NCI-H1436 (cell line): ENCODE measurements around the gene HSD17B7.
A peak's percentile ranks its signal among the peaks of the same experiment; 100 is the strongest.
"Not testable (repeated sequence)": the region's sequence is repeated elsewhere in the genome, so short reads cannot be mapped to it uniquely, and the experiment has no call there.

Experiments
- DNase-seq: peaks from one replicate; lab custom pipeline; 2025; lab: John Stamatoyannopoulos, UW

Gene HSD17B7, protein sequence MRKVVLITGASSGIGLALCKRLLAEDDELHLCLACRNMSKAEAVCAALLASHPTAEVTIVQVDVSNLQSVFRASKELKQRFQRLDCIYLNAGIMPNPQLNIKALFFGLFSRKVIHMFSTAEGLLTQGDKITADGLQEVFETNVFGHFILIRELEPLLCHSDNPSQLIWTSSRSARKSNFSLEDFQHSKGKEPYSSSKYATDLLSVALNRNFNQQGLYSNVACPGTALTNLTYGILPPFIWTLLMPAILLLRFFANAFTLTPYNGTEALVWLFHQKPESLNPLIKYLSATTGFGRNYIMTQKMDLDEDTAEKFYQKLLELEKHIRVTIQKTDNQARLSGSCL

DNA sequence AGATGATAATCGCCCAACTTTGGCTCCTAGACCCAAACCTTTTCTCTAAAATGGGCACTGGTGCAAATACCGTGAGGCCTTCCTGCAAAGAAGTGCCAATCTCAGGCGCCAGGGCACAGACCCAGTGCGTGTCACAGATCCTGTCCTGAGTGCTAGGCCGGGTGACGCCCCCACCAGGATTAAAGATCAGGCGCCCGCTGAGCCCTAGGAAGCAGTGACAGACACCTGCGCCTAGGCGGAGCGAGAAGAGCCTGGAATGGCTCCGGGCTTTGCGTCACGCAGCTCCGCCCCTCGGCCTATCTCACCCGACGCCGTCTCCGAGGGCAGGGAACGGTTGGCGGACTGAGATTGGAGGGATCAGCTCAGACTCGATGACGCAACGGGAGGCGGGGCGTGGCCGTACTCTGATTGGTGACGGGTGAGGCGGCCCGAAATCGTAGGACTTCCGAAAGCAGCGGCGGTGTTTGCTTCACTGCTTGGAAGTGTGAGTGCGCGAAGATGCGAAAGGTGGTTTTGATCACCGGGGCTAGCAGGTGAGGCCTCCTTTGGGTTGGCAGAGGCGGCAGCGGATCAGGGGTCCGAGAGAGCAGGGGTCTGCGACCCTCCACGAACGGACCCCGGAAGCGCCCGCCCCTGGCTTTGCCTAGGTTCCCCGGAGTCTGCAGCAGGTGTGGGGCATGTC, at the start of gene HSD17B7:
Gene HSD17B7 (plus strand): TSS at position 400 of the 682 bp plus-strand sequence. CDS start 99 bp downstream, at position 499.
- peak; percentile 81 for DNase-seq

DNA sequence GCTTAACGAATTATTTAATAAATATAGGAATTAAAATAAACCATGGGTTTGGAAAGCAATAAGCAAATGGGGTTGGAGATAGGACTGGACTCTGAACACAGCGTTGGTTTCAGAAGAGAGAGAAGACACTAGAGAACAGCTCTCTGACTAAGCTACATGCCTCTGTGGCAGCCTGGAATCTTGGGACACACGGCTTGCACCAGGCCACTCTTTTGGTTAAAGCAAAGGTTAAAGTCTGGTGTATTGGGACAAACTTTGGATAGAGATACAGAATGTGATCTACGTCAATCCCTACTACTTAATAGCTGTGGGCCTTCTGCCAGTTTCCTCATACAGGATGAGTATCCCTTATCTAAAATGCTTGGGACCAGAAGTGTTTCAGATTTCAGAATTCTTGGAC, 49.7 kb upstream of the HSD17B7 start:
- no peak for DNase-seq

DNA sequence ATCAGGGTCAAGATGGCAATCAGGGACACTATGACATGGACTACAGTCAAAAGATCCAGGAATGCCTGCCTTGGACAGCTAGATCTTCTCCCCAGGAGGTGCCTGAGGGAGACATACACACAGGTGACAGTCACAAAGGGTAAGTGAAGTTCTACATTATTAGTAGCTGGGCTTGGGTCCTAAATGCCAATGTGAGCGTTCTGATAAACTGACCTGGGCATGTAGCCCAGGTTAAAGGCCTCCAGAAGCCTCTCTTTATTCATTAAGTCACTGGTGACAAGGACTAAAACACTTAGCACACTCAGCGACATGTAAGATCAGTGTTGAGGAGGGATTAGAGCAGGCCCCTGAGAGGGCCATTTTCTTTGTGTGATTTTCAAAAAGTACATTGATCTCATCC, 48.9 kb upstream of the HSD17B7 start:
- DNase-seq, result no peak

DNA sequence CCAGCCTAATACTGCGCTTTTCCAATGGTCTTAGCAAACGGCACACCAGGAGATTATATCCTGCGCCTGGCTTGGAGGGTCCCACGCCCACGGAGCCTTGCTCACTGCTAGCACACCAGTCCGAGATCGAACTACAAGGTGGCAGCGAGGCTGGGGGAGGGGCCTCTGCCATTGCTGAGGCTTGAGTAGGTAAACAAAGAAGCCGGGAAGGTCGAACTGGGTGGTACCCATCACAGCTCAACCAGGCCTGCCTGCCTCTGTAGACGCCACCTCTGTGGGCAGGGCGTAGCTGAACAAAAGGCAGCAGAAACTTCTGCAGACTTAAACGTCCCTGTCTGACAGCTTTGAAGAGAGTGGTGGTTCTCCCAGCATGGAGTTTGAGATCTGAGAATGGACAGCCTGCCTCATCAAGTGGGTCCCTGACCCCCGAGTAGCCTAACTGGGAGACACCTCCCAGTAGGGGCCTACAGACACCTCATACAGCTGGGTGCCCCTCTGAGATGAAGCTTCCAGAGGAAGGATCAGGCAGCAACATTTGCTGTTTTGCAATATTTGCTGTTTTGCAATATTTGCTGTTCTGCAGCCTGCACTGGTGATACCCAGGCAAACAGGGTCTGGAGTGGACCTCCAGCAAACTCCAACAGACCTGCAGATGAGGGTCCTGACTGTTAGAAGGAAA, 44.1 kb upstream of the HSD17B7 start:
- DNase-seq, result not testable (repeated sequence)

DNA sequence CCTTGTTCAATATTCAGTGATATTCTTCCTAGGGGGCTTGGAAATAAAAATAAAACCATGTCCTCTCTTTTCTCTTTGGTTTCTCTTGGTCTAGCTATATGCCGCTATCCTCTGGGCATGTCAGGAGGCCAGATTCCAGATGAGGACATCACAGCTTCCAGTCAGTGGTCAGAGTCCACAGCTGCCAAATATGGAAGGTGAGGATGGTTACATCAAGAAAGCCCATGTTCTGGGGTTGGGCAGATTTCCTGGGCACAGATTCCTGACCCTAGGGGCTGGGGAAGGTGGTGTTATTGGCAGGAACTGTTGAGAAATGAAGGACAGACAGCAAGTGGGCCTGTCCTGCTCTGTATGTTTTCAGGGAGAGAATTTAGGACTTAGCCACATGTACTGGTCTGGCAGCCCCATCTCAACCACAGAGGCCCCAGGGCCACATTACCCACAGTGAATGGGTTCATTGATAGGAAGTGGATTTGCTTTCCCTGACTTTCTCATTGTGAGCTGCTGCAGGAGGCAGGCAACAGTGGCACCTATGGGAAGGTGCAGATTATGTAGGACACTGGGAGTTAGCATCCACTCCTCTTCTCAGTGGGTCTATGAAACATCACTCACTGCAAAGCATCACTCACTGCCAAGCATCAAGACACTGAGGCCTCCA, 37.4 kb upstream of the HSD17B7 start:
- no peak for DNase-seq

DNA sequence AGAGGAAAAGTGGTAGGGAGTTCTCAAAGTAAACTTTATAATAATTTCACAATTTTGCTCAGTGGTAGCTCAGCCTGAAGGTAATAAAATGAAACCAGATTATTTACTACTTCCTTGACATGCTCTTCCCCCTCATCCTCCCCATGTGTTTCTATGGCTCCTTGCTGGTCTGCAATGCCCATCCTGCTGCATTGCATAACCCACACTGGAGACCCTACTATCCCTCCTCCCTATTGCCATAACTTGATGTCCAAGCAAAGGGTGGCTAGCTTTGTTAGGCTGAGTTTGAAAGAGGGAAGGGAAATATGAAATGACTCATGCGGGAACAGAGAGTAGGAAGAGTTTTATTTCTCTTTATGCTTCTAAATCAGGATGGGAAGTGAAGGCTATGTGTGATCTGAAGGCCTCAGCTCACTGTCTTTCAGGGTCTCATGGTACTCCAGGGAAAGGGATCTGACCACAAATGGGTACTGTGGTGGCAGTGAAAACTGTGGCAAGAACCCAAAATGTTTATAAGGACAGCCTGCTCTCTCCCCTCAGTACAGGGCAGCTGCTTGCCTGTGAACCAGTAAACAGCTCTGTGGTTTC, 36.4 kb upstream of the HSD17B7 start:
- no peak for DNase-seq

DNA sequence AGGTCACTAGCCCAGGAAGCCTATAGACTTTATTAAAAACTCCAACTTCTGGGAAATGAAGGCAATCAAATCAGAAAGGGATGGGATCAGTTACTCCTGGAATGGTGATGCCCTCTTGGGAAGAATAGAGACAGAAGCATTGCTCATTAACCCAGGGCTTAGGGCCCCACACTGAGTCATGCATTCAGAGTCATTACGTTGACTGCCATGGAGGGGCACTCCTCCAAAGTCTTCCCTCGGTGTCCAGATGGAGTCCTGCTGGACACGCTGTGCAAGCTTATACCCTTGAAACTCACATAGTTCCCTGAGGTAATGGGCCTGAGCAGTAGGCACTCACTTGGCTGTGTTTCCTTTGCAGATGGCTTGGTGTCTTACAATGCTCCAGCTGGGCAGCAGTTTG, 35.2 kb upstream of the HSD17B7 start:
- no peak for DNase-seq

DNA sequence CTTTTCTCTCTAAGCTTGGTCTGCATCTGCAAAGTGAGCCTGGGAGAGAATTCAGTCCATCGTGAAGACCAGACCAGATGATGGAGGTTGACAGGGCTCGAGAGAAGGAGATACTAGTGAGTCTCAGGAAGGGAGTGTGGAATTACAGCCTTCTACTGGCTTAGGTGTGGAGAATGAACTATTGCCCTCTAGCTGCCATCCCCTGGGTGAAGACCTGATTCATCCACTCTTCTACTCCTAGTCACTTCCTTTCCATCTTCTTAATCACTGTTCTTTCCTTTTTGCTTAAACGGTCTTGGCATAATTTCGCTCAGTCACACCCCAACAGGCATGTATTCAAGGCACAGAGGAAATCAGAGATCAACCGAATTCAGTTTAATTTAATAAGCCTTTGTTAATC, 34.0 kb upstream of the HSD17B7 start:
- DNase-seq, result no peak

DNA sequence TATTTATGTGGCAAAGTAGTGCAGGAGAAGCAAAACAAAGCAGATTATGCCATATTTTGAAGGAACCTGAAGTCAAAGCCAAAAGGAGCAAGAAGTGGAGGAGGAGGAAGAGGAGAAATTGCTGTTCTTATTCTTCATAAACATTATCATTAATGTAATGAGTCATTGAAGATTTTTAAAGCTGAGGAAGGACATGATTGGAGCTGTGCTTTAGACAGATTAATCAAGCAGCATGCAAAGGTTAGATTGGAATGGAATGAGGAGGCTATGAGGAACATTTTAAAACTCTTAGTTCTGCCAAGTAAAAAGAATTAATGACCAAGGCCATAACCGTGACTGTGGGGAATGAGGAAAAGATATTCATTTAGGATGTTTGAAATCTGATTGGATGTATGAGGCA, 33.0 kb upstream of the HSD17B7 start:
- no peak for DNase-seq

DNA sequence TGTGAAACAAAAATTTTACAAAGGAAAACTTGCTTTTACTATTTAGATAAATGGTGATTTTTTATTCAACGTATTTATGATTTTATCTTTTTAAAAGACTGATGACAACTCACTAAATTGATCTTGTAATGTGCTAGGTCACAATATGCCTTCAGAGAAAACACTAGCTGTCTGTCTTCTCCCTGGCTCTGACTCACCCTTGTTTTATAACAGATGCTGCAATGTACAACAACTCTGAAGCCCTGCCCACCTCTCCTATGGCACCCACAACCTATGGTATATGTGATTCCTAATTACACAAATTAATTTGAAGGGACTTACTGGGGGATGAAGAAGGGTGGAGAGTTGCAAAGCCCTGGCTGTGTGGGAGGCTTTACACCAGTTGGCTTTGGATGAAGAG, 24.7 kb upstream of the HSD17B7 start:
- DNase-seq, result no peak

DNA sequence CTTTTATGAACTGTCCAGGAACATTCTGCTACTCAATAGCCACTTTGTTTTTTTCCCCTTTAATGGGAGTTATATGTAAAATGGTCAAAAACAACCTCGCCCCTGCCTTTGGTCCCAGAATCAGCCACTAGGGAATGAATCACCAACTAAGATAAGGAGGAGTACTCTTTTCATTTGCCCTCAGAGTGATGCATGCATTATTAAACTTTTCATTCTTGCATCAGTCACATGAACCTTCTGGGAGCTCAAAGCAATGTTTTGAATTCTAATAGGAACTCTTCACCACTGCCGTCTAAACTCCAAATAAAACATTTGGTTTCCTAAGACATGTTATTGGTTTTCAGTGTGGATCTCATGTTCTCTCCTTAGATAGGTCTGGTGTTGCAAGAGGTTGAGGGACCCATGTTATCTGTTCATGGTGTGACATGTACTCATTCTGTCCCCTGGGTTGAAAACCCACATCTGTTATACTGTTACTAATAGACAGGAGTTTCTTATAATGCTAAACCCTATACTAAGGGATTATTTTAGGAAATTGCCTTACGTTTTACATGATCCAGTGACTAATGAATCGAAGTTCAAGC, 17.8 kb upstream of the HSD17B7 start:
- no peak for DNase-seq

DNA sequence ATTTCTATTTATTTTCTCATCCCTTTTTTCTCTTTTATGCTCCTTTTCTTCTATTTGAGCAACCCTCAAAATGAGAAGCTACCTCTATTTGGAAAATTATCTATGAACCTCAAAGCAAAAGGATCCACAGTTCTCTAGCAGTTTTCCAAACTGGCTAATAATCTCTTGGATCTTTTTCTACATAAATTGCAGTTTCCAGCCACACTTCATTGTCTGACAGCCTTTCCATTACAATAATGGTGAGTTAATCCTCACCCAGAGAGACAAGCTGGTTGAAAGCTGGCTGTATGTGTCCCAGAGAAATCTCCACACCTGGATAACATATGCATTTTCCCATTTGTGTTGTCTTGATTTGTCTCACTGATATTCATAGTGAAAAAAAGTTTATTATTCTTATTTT, 16.5 kb upstream of the HSD17B7 start:
- no peak for DNase-seq

DNA sequence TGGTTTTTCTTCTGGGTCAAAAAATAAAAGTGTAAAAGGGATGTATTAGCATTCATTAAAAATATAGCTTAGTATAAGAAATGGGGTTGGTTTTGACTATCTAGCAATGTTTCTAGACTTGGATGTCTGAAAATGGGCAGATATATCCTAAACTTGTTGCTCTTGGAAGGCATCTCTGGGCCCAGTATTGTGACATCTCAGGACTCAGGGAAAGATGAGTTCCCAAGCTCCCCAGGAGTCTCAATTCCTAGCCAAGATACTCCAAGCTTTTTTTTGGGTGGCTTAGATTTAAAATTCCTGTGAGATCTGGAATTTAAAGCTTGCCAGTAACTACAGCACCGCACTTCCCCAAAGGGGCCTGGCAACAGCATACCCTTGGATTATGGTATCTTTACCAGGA, 11.5 kb upstream of the HSD17B7 start:
- DNase-seq, result no peak

DNA sequence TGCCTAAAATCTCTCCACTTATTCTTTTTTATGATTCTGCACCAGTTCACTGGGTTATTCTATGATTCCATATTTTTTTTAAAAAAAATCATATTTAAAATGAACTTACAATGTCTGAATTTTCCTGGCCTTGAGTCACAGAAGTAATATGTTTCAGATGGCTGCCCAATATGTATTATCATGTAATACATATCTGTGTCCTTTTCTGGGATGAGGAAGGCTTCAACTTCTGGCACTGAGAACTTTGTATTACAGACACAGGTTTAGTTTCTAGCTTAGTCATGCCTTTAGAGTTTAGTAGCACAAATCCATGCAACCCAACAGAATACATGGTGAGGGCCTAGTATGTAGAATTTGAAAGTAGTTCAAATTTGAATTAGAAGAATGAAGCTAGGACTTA, 7.8 kb upstream of the HSD17B7 start:
- DNase-seq, result no peak

DNA sequence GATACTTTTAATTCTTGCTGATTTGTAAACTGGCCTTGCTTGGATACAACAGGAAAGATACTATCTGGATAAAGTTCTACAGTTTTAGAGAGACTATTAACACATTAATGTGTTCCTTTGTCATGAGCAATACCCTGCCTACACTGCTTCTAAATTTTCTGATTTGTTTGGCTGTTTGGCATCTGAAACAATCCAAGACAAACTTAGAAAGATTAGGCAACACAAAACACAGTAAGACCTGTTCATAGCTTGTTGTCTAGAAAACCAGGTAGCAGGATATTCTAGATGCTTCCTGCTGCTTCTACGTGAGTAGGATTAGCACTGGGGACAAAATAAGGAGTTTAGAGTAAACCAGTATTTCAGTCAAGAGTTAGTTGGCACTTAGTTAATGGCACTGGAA, 5.6 kb upstream of the HSD17B7 start:
- DNase-seq, result not testable (repeated sequence)

DNA sequence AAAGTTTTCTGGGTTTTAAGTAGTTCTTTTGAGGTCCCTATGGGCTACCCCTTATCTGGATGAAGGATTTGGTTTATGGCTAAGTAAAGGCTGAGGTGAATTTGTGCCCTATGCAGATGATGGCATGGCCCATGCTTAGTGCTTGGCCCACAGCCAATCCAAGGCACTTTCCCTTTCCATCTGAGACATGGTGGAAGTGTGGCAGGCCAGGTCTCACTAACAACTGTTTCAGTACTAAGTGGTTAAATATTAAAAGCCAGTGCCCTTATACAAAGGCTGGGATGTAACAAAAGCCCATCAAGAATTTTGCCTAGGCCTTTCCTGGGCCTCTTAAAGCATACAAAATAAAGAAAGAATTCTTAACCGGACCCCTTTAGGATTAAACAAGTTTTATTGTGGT, 1.7 kb upstream of the HSD17B7 start:
- not testable (repeated sequence) for DNase-seq

DNA sequence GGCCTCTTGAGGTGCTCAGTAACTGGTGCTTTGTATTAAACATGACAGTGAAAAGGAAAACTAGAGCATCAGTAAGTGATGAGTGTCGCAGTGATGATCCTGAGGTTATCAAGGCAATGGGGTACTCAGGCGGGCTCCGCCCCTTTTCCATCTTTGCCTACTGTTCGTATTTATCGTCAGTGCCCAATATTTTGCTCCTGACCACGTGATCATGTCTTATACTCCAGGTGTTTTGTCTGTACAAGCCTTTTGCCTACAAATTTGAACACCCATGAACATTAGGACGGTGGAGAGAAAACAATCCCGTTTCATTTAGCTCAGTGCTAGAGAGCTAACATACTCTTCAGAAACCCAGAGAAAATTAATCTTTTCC, 469 bp downstream of the HSD17B7 start:
- DNase-seq, result peak; percentile 1

DNA sequence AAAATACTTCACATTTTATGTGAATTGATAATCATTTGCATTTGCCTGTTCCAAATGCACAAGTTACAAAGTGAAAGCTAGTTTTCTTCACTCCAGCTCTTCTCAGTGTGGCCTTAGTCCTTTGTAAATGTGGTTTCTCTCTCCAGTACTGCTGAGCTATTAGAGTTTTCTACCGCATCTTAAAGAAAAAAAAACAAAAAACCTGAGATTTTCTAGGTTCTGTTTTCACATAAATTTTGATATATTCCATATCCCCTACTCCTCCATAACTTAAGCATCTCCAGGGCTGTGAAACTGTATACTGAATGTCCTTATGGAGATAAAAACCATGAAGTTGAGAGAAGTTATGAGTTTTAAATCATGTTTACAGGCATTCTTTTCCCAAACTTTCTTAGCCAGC, 3.8 kb downstream of the HSD17B7 start:
- not testable (repeated sequence) for DNase-seq

DNA sequence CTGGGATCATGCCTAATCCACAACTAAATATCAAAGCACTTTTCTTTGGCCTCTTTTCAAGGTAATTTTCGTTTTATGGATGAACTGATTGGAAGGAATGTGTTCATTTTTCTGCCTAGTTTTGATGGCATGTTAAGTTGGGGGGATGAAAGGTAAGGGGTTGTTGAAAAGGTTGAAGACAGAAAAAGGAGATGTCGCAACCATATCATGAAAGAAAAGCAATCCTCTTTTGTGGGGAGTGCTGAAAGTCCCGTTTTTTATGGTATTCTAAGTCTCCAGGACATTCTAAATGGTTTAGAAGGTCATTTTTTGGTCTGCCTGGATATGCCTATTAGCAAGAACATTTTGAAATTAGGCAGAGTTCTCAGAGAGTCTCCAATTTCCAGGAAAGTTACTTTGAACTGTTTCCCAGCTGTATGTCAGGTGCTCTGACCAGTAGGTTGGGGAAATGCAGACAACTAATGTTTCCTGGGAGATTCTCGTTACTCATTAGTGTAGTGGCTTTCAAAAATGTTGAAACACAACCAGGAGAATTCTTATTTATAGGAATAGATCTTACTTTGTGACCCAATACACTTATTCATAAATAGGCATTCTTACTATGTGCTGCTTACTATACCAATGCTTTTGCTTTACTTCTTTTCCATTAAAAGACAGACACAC, 6.2 kb downstream of the HSD17B7 start:
- DNase-seq, result not testable (repeated sequence)

DNA sequence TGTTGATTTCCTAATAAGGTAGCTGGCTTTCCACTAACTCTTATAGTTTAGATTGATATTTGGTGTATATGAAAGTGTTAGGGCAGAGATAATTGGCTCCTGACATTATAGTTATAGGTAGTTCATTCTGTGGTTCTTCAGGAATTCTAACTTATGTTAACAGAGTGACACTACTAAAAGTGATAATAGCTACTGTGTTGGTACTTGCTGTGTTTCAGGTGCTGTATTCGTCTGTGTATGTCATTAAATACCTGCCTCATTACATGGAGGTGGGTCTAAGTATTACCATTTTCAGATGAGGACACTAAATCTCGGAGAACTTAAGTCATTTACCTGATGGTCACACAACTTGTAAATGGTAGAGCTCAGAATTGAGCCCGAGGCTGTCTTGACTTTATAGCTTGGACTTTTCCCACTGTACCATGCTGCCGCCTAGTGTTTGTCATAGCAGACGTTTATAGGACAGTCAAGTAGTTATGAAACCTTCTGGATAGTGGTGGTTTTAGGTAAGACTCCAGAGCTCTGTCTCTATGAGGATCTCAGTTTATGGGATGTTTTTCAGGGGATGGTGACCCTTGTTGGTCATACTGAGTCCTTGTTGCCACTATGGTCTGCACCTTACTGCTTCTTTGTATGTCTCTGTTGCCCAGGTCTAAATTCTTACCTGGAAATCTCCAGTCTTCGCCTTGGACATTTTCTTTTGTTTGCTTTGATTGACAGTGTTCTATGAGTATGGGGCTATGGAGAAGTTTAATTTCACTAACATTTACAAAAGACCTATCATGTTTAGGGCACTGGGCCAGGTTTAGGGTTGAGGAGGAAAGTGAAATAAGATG, 9.7 kb downstream of the HSD17B7 start:
- DNase-seq, result peak; percentile 10
